ENCODE results near the gene ADK. TPM values are rescaled to one million over a fixed set of nuclear protein-coding genes. Genes with fewer than 3 reads are reported as not detected.

Gene ADK
- total and polyA plus RNA-seq, 10 donors = 11.1 to 40.5 (median 32.1) TPM

DNA sequence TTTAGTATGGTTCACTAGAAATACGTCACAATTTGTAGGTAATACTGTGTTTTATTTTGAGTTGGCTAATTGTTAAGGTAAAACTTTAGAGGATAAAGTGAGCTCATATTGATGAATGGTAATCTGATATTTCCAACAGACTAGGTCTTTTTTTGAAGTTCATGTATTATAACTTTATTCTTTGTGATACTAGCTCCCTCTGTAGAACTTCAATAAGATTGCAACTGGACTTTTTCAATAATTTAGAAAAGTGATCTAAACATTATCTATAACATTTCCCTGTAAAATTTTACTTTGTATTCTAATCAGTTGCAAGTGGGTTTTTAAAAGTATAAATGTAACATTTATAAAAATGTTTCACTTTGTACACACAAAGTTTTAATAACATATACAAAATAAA, 83.5 kb downstream of the ADK start:
- no peak for DNase-seq
- Histone ChIP-seq H3K4me3 (no peak overlapping the region), H3K4me1 (peaks cover 0 to 50% (median 8%) of the 10 kb centered on the region in 6 donors), H3K27ac (no peak overlapping the region), H3K9me3 (no peaks in the 10 kb centered on the region), H3K36me3 (no peaks in the 10 kb centered on the region), H3K27me3 (replicated peaks in 1 of 7) (no peaks in the 10 kb centered on the region)
- intact Hi-C loops (cut with DNase I; ENCODE audit: low total_unique reads) = no loop called here
- no peak for TF ChIP-seq POLR2A (IDR thresholded peaks at IDR 0.05)
- TF ChIP-seq POLR2AphosphoS5 (IDR thresholded peaks at IDR 0.05) = no peak
- TF ChIP-seq CTCF (IDR thresholded peaks at IDR 0.05 in 8 of 11, conservative IDR thresholded peaks at IDR 0.05 in 3 of 11) = peak in 8 of 11 experiments; percentile 8 to 49 (median 36)
- 81 to 95% (median 91%) methylated on average over 1 of the region's 1 CpG for WGBS, 5 donors

DNA sequence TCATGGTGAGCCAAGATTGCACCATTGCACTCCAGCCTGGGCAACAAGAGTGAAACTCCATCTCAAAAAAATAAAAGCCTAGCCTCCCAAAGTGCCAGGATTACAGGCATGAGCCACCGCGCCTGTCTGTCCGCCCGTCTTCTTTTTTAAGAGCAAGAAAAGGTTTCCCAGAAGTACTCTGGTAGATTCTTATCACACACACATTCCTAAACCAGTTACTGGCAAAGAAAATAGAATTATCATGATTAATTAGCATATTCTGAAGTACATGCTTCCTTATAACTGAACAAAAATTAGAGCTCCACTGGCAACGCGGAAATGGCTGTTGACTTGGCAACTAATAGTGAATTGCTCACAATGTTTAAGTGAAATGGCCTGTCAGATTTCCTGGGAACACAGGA, 87.0 kb downstream of the ADK start:
- Histone ChIP-seq H3K27ac (peak overlapping the region in 7 of 8 donors; percentile 22 to 71 (median 41)), H3K4me1 (peaks cover 0 to 56% (median 8%) of the 10 kb centered on the region in 6 donors), H3K9me3 (no peaks in the 10 kb centered on the region), H3K4me3 (peak overlapping the region in 2 of 8 donors; percentile 0 to 5), H3K27me3 (replicated peaks in 1 of 7) (no peaks in the 10 kb centered on the region), H3K36me3 (peaks cover 0 to 5% (median 3%) of the 10 kb centered on the region in 6 donors)
- TF ChIP-seq CTCF (IDR thresholded peaks at IDR 0.05 in 8 of 11, conservative IDR thresholded peaks at IDR 0.05 in 3 of 11) = no peak
- peak in 1 of 3 donors; percentile 28 for TF ChIP-seq POLR2AphosphoS5 (IDR thresholded peaks at IDR 0.05)
- no peak for TF ChIP-seq POLR2A (IDR thresholded peaks at IDR 0.05)
- no peak for DNase-seq
- 37 to 54% (median 45%) methylated on average over 6 of the region's 6 CpGs for WGBS, 5 donors
- intact Hi-C loops (cut with DNase I; ENCODE audit: low total_unique reads) = no loop called here

GRCh38 chr10:74238516-74238915, 87.5 kb downstream of the ADK start:
- no peak for DNase-seq
- TF ChIP-seq POLR2AphosphoS5 (IDR thresholded peaks at IDR 0.05) = no peak
- no peak for TF ChIP-seq POLR2A (IDR thresholded peaks at IDR 0.05)
- no peak for TF ChIP-seq CTCF (IDR thresholded peaks at IDR 0.05 in 8 of 11, conservative IDR thresholded peaks at IDR 0.05 in 3 of 11)
- Histone ChIP-seq H3K36me3 (peaks cover 0 to 10% (median 7%) of the 10 kb centered on the region in 6 donors), H3K9me3 (no peaks in the 10 kb centered on the region), H3K27me3 (replicated peaks in 1 of 7) (no peaks in the 10 kb centered on the region), H3K4me3 (peak overlapping the region in 1 of 8 donors; percentile 5), H3K27ac (peak overlapping the region in 6 of 8 donors; percentile 33 to 71 (median 56)), H3K4me1 (peaks cover 0 to 53% (median 8%) of the 10 kb centered on the region in 6 donors)
- intact Hi-C loops (cut with DNase I; ENCODE audit: low total_unique reads) = no loop called here
- WGBS, 5 donors = 83 to 97% (median 90%) methylated on average over 2 of the region's 2 CpGs

DNA sequence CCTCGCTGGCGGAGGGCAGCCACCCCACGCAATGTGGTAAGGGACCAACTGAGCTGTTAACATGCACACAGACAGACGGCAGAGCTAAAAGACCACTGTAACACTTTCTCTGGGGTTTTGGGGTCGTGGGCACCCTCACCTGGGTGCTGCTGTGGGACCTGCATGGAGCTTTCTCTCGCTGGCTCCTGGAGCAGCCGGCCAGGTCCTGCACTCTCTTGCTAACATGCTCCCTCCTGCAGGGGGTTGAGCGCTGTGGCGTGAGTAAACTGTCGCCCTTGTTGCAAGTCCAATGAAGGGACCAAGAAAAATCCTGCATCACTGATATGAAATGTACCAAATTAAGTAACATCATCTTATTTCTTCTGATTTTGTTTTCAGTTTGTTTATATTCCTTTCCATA, 92.0 kb downstream of the ADK start:
- H3K27me3 ChIP-seq (replicated peaks in 1 of 7) = no peaks in the 10 kb centered on the region
- no peaks in the 10 kb centered on the region for H3K9me3 ChIP-seq
- no peak for TF ChIP-seq POLR2AphosphoS5 (IDR thresholded peaks at IDR 0.05)
- TF ChIP-seq POLR2A (IDR thresholded peaks at IDR 0.05) = no peak
- TF ChIP-seq CTCF (IDR thresholded peaks at IDR 0.05 in 8 of 11, conservative IDR thresholded peaks at IDR 0.05 in 3 of 11) = no peak
- H3K27ac ChIP-seq = no peak overlapping the region
- intact Hi-C loops (cut with DNase I; ENCODE audit: low total_unique reads) = loop anchor here (10.0 kb wide), 1 partner anchor 992 kb away; the partner anchor contains the start of gene COMTD1
- H3K4me1 ChIP-seq = peaks cover 0 to 30% (median 7%) of the 10 kb centered on the region in 6 donors
- H3K36me3 ChIP-seq = peaks cover 0 to 12% (median 8%) of the 10 kb centered on the region in 6 donors
- WGBS, 5 donors = 92 to 100% (median 94%) methylated on average over 10 of the region's 10 CpGs
- H3K4me3 ChIP-seq = no peak overlapping the region
- peak; percentile 55 for DNase-seq
